Amygdala (tissue), 56 donors: ENCODE measurements around the gene DOK7.

Source experiments
- DNase-seq, 56 donors: peaks; one replicate each; lab custom pipeline; 2025; lab: John Stamatoyannopoulos, UW

DOK7 gene

GRCh38 chr4:3516836-3517730 is 54.0 kb downstream of the DOK7 start:
- DNase-seq: no peak

- DNase-seq: no peak
Observed at GRCh38 chr4:3517731-3518510, 54.8 kb downstream of the DOK7 start.

- no peak for DNase-seq
Observed at GRCh38 chr4:3518511-3518880, 55.4 kb downstream of the DOK7 start.

- DNase-seq: no peak
Observed at GRCh38 chr4:3518941-3519340, 55.8 kb downstream of the DOK7 start.

- no peak for DNase-seq
Observed at GRCh38 chr4:3519468-3520264, 56.6 kb downstream of the DOK7 start.

GRCh38 chr4:3520276-3520675 is 57.2 kb downstream of the DOK7 start:
- DNase-seq: no peak

- DNase-seq: no peak
Observed at GRCh38 chr4:3520796-3521600, 57.9 kb downstream of the DOK7 start.

GRCh38 chr4:3521621-3522325 is 58.7 kb downstream of the DOK7 start:
- no peak for DNase-seq

- no peak for DNase-seq
Observed at GRCh38 chr4:3522326-3522640, 59.2 kb downstream of the DOK7 start.

- no peak for DNase-seq
Observed at GRCh38 chr4:3522651-3523050, 59.5 kb downstream of the DOK7 start.

- DNase-seq: no peak
Observed at GRCh38 chr4:3523146-3523627, 60.1 kb downstream of the DOK7 start.

- no peak for DNase-seq
Observed at GRCh38 chr4:3523628-3524221, 60.6 kb downstream of the DOK7 start.

GRCh38 chr4:3524349-3524748 is 61.2 kb downstream of the DOK7 start:
- no peak for DNase-seq

GRCh38 chr4:3524920-3525319 is 61.8 kb downstream of the DOK7 start:
- no peak for DNase-seq

- DNase-seq: no peak
Observed at GRCh38 chr4:3525532-3526430, 62.7 kb downstream of the DOK7 start.

- no peak for DNase-seq
Observed at GRCh38 chr4:3526456-3526855, 63.4 kb downstream of the DOK7 start.

GRCh38 chr4:3527101-3527913 is 64.2 kb downstream of the DOK7 start:
- no peak for DNase-seq
